Measurements from ENCODE around the gene CCDC7. TPM values are rescaled to one million over a fixed set of nuclear protein-coding genes. Genes with fewer than 3 reads are reported as not detected.

The CCDC7 gene
- total RNA-seq, 1 donor from 2014 or later, result 6.7 TPM

DNA sequence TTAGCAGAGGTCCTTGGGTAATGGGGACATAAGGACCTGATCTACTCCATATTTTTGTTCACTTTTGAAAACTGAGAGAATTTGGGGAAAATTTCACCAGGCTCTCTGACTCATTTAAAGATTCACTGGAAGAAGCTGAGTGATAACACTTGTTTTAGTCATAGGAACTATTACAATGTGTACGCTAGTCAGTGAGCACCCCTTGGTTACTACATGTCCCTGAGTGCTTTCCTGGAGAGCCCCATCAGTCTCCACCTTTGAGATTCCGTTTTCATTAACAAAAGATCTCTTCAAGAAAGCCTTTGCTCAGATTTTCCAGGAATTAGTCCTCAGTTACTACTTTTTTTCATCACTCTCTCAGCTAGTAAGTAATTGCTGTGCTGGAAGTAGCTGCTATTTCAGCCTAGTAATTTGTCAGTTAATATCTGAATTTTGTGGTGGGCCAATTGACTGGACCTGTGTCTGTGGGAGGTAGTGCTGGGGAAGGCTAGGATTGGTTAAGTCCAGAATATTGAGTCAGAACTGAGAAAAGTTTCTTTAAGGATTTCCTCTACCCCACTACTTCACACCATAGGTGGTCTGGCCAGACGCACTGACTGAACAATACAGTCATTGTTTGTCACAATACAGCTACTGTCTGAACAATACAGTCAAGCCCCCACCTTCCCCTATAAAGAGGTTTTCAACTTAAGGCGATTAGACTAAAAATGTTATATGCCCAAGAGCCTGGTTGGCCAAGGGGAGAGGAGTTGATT lies 235.0 kb downstream of the CCDC7 start:
- Mint-ChIP-seq H3K4me1 (ENCODE audit: low read depth, unreplicated experiment) (no peaks in the 10 kb centered on the region), H3K4me3 (ENCODE audit: unreplicated experiment) (no peak overlapping the region), H3K27ac (ENCODE audit: unreplicated experiment) (no peak overlapping the region), H3K9me3 (ENCODE audit: unreplicated experiment) (no peaks in the 10 kb centered on the region), H3K36me3 (ENCODE audit: unreplicated experiment) (peaks cover 14% of the 10 kb centered on the region), H3K27me3 (ENCODE audit: unreplicated experiment) (no peaks in the 10 kb centered on the region)
- TF ChIP-seq, protein P1, sequence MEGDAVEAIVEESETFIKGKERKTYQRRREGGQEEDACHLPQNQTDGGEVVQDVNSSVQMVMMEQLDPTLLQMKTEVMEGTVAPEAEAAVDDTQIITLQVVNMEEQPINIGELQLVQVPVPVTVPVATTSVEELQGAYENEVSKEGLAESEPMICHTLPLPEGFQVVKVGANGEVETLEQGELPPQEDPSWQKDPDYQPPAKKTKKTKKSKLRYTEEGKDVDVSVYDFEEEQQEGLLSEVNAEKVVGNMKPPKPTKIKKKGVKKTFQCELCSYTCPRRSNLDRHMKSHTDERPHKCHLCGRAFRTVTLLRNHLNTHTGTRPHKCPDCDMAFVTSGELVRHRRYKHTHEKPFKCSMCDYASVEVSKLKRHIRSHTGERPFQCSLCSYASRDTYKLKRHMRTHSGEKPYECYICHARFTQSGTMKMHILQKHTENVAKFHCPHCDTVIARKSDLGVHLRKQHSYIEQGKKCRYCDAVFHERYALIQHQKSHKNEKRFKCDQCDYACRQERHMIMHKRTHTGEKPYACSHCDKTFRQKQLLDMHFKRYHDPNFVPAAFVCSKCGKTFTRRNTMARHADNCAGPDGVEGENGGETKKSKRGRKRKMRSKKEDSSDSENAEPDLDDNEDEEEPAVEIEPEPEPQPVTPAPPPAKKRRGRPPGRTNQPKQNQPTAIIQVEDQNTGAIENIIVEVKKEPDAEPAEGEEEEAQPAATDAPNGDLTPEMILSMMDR (IDR thresholded peaks at IDR 0.05; ENCODE audit: partially characterized antibody, unreplicated experiment), result no peak
- DNase-seq, result no peak

DNA sequence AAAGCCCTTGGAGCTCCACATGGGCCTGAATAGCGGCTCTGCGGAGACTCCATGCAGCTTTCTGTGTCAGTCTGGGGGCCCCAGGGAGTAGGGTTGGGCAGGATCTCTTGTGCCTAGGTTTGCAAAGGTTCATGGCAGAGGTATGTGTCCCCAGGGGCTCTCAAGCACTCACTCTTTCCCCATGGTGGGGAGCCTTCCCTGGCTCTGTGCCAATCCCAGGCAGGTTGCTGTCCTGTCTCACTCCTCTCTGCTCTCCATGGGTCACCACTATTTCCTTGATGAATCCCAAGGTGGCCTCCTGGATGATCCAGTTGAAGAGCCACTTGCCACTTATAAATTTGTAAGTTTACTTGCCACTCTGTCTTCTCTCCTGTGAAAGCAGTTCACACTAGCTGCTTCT lies 238.4 kb downstream of the CCDC7 start:
- no peak overlapping the region for H3K4me3 Mint-ChIP-seq (ENCODE audit: unreplicated experiment)
- TF ChIP-seq, protein P1 (IDR thresholded peaks at IDR 0.05; ENCODE audit: partially characterized antibody, unreplicated experiment), result no peak
- no peaks in the 10 kb centered on the region for H3K27me3 Mint-ChIP-seq (ENCODE audit: unreplicated experiment)
- H3K9me3 Mint-ChIP-seq (ENCODE audit: unreplicated experiment), result no peaks in the 10 kb centered on the region
- no peak for DNase-seq
- peaks cover 5% of the 10 kb centered on the region for H3K36me3 Mint-ChIP-seq (ENCODE audit: unreplicated experiment)
- no peaks in the 10 kb centered on the region for H3K4me1 Mint-ChIP-seq (ENCODE audit: low read depth, unreplicated experiment)
- H3K27ac Mint-ChIP-seq (ENCODE audit: unreplicated experiment), result no peak overlapping the region

DNA sequence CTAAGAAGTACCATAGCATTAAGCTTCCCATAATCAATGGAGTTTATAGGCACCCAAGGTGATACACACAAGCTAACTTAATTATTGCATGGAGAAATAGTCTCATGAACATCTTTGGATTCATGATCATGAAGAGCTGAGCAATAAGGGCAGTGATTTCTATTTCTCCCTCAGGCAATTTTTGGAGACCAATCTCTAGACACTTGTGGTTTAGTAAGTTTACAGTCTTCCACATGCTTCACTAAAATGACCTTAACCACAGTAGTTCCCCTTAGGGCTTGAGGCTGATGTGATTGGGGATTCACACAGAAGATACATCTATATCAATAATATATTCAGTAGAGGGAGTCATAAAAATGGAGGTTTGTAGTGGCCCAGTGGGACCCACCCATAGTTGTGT lies 241.2 kb downstream of the CCDC7 start:
- no peak overlapping the region for H3K4me3 Mint-ChIP-seq (ENCODE audit: unreplicated experiment)
- no peak for DNase-seq
- no peaks in the 10 kb centered on the region for H3K9me3 Mint-ChIP-seq (ENCODE audit: unreplicated experiment)
- no peaks in the 10 kb centered on the region for H3K27me3 Mint-ChIP-seq (ENCODE audit: unreplicated experiment)
- TF ChIP-seq, protein P1 (IDR thresholded peaks at IDR 0.05; ENCODE audit: partially characterized antibody, unreplicated experiment), result no peak
- peaks cover 4% of the 10 kb centered on the region for H3K4me1 Mint-ChIP-seq (ENCODE audit: low read depth, unreplicated experiment)
- H3K36me3 Mint-ChIP-seq (ENCODE audit: unreplicated experiment), result peaks cover 9% of the 10 kb centered on the region
- H3K27ac Mint-ChIP-seq (ENCODE audit: unreplicated experiment), result no peak overlapping the region

DNA sequence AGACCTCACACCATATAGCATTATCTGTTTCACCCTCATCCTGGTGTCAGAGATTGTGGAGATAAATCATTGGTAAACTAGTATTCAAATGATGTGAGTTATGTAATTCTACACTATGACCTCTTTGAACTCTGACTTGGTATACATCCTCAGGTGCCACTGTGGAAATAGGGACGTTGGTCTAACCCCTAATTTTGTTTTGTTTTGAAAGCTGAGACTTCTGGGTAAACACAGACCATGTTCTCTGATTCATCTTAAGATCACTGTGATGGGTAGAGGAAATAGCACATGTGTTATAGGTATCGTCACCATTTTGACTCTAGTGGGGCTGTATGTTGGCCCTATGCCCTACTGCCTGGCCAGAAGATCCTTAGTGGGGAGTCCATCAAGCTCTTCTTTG lies 241.6 kb downstream of the CCDC7 start:
- peaks cover 9% of the 10 kb centered on the region for H3K36me3 Mint-ChIP-seq (ENCODE audit: unreplicated experiment)
- no peaks in the 10 kb centered on the region for H3K27me3 Mint-ChIP-seq (ENCODE audit: unreplicated experiment)
- TF ChIP-seq, protein P1 (IDR thresholded peaks at IDR 0.05; ENCODE audit: partially characterized antibody, unreplicated experiment), result no peak
- H3K4me3 Mint-ChIP-seq (ENCODE audit: unreplicated experiment), result no peak overlapping the region
- no peaks in the 10 kb centered on the region for H3K9me3 Mint-ChIP-seq (ENCODE audit: unreplicated experiment)
- H3K4me1 Mint-ChIP-seq (ENCODE audit: low read depth, unreplicated experiment), result peaks cover 4% of the 10 kb centered on the region
- H3K27ac Mint-ChIP-seq (ENCODE audit: unreplicated experiment), result no peak overlapping the region
- DNase-seq, result no peak

DNA sequence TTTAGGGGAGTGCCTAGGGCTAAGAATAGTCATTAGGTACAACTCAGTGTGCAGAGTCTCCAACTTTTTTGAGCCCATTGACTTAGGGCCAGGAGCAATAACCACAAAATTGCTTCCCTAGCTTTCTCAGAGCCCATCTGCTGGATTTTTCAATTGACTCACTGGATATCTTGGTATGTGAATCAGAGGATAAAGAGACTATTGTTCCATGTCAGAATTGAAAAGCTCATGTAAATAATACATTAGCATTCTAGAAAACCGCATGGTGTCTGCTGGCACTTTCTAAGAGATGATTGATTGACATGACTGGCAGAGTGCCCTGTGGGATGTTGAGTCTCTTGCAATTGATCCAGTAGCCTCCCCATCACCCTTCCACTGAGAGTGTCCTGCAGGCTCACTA lies 246.2 kb downstream of the CCDC7 start:
- TF ChIP-seq, protein P1 (IDR thresholded peaks at IDR 0.05; ENCODE audit: partially characterized antibody, unreplicated experiment), result no peak
- no peak overlapping the region for H3K4me3 Mint-ChIP-seq (ENCODE audit: unreplicated experiment)
- H3K27me3 Mint-ChIP-seq (ENCODE audit: unreplicated experiment), result no peaks in the 10 kb centered on the region
- H3K4me1 Mint-ChIP-seq (ENCODE audit: low read depth, unreplicated experiment), result peaks cover 4% of the 10 kb centered on the region
- H3K9me3 Mint-ChIP-seq (ENCODE audit: unreplicated experiment), result peaks cover 2% of the 10 kb centered on the region
- peaks cover 5% of the 10 kb centered on the region for H3K36me3 Mint-ChIP-seq (ENCODE audit: unreplicated experiment)
- no peak for DNase-seq
- no peak overlapping the region for H3K27ac Mint-ChIP-seq (ENCODE audit: unreplicated experiment)

All from glutamatergic neuron (in vitro differentiated cells).